Ovary (tissue), 3 donors: Measurements from ENCODE around the gene CRELD2.

Source experiments
- CTCF ChIP-seq, 3 donors: fragments of 450-650 bp in 2 of 3; fragments of 200-600 bp in 1 of 3; IDR thresholded peaks; one replicate each; pipeline versions ENCODE4 v1.5.1 to v1.8.0; 2016 to 2022; ENCODE audit warnings: antibody characterized with exemption in 3 of 3, mild to moderate bottlenecking in 1 of 3
- POLR2A ChIP-seq: fragments of 450-650 bp; IDR thresholded peaks from one replicate; pipeline ENCODE4 v1.6.1; 2017; ENCODE audit warnings: antibody characterized with exemption, mild to moderate bottlenecking, moderate library complexity
- donor health status: DM: no; HTN: no; CAD: no.

- TF ChIP-seq POLR2A: no peak
- TF ChIP-seq CTCF (IDR thresholded peaks at IDR 0.05): no peak
Observed at GRCh38 chr22:49897015-49897684, 21.3 kb upstream of the CRELD2 start.
